Transverse colon (tissue), 3 donors: ENCODE measurements around the gene KNCN.

Experiments
- EP300 ChIP-seq: sonication (generic); formaldehyde crosslinking; IDR thresholded peaks from one replicate; pipeline ENCODE4 v1.6.1; 2017; ENCODE audit warnings: antibody characterized with exemption, low read depth
- POLR2A ChIP-seq: fragments of 450-650 bp; IDR thresholded peaks from one replicate; pipeline ENCODE4 v1.6.1; 2016; ENCODE audit warnings: antibody characterized with exemption, mild to moderate bottlenecking, moderate library complexity
- TF ChIP-seq, protein P1 (sequence below), 5 experiments: fragments of 200-600 bp in 3 of 5; fragments of 450-650 bp in 2 of 5; sonication (generic) in 3 of 5; IDR thresholded peaks; 1 replicate in 2 of 5; 2 replicates in 3 of 5; pipeline ENCODE4 v1.5.1; 2016 to 2017; ENCODE audit warnings: antibody characterized with exemption in 5 of 5, inconsistent platforms in 3 of 5, mild to moderate bottlenecking in 2 of 5, moderate library complexity in 1 of 5

DNA sequence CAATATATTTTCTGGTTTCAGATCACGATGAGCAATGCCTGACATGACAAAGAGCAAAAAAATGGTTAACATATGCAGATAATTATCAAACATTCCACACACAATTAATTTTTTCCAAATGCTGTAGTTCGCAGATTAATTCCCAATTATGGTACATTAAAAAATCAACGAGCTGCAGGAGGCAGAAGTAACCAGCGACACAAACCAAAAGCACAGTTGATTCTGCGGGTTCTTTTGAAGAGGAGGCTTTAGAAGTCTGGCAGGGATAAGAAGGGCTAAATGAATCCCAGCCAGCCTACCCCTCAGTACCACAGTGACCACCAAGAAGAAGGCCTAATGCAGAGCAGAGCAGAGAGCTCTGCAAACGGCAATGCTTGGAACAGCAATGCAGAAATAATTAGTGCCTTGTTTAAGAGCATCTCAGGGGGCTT, 17.0 kb upstream of the KNCN start:
- no peak for TF ChIP-seq POLR2A
- TF ChIP-seq, protein P1, sequence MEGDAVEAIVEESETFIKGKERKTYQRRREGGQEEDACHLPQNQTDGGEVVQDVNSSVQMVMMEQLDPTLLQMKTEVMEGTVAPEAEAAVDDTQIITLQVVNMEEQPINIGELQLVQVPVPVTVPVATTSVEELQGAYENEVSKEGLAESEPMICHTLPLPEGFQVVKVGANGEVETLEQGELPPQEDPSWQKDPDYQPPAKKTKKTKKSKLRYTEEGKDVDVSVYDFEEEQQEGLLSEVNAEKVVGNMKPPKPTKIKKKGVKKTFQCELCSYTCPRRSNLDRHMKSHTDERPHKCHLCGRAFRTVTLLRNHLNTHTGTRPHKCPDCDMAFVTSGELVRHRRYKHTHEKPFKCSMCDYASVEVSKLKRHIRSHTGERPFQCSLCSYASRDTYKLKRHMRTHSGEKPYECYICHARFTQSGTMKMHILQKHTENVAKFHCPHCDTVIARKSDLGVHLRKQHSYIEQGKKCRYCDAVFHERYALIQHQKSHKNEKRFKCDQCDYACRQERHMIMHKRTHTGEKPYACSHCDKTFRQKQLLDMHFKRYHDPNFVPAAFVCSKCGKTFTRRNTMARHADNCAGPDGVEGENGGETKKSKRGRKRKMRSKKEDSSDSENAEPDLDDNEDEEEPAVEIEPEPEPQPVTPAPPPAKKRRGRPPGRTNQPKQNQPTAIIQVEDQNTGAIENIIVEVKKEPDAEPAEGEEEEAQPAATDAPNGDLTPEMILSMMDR (IDR thresholded peaks at IDR 0.05), result no peak
- no peak for TF ChIP-seq EP300
